CD4-positive, alpha-beta T cell treated with Interferon gamma for 1 hour (primary cell): Measurements from ENCODE around the gene ADCY3.
"Not testable (repeated sequence)": the region's sequence is repeated elsewhere in the genome, so short reads cannot be mapped to it uniquely, and the experiment has no call there.

Experiments
- DNase-seq: peaks from one replicate; pipeline ENCODE4 v3.0.0-alpha.2; 2020

Gene ADCY3

GRCh38 chr2:24805811-24806660 lies 114.0 kb downstream of the ADCY3 start:
- DNase-seq: not testable (repeated sequence)

- not testable (repeated sequence) for DNase-seq
These were observed 119.5 kb downstream of the ADCY3 start for GRCh38 chr2:24800487-24800886.

DNA sequence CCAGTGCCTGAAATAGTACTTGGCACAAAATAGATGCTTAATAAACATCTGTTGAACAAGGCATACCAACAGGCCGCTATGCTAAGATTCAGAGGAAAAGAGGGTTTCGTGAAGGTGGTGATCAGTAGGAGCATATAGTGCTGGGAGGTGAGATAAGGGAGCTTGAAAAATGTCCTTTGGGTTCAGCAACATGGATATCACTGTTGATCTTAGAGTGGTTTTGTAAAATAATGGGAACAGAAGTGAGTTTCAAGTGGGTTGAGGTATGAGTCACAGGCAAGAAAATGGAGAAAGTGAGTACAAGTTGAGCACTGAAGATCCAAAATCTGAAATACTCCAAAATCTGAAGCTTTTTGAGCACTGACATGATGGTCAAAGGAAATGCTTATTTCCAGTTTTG lies 122.4 kb downstream of the ADCY3 start:
- no peak for DNase-seq

DNA sequence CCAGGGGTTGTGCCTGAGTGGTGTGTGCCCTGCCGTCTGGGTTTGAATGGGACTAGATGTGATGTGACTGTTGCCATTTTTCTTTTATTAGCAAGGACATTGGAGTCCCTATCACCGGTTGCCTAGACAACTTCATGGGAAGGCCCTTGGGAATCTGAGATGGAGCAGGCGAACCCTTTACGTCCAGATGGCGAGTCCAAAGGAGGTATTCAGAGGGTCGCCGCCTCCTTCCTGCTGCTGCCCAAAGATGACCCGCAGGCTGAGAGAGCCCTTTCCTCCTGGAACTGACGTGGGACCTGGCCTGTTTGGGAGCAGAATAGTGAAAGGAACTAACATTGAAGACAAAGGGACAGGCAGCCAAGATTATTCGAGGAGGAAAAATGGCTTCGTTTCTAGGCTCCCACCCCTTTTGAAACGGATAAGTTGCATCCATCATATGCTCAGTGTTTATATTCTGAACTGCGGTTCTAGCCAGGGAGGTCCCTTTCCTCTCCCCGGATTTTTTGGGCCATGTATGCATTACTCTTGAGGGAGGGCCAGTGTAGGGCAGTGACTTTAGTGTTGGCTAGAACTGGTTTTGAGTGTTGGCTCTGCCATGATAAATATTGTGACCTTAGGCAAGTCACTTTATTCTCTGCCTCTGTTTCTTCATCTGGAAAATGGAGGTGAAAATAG lies 126.1 kb downstream of the ADCY3 start:
- DNase-seq: no peak

DNA sequence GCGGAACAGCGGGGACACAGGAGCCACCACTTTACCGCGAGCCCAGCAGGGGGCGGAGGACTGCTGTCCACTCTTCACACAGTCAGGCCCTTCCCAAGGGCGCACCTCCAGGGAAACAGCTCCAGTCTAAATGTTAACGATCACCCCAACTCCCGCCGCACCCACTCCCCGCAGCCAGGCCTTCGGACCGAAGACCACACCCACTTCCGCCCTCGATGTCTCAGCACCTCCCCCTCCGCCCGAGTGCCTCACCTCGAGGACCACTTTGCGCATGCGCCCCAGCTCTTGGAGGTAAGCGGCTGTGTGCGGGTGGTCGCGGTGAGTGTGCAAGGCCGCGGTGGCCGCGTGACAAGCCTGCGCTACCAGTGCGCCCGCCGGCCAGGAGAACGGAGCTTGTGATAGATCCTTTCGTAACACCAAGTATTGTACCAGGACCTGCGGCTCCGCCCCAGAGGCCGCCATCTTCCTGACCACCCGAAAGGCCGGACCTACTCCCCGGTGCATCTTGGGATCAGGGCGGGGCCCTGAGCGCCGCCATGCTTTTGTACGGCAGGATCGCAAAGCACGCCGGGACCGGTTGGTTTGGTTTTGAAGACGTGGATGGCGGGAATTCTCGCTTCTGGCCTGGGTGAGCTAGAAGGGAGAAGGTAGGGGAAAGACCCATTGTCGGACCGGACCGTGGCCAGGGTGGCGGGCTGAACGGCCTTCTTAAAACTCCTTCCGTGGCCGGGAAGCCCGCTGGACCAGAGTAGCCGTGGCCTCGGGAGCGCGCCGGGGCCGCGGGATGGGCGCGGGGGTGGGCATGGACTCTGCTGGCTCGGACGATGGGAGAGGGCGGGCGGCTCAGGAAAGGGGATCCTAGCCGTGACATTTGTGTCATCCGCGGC lies 126.9 kb downstream of the ADCY3 start, which contains the start of the genes CENPO and PTRHD1:
Gene CENPO, plus strand, starts transcription at position 552 of the 887 bp plus-strand sequence. CDS start 495 bp downstream, outside the sequence.
Gene PTRHD1, minus strand, starts transcription at position 518 of the 887 bp plus-strand sequence. Its CDS starts 14 bp downstream, at position 504.
- DNase-seq: peak; percentile 95

- DNase-seq: no peak
These were observed 127.5 kb downstream of the ADCY3 start for GRCh38 chr2:24792542-24792873.

- no peak for DNase-seq
These were observed 128.6 kb downstream of the ADCY3 start for GRCh38 chr2:24791452-24791851.

DNA sequence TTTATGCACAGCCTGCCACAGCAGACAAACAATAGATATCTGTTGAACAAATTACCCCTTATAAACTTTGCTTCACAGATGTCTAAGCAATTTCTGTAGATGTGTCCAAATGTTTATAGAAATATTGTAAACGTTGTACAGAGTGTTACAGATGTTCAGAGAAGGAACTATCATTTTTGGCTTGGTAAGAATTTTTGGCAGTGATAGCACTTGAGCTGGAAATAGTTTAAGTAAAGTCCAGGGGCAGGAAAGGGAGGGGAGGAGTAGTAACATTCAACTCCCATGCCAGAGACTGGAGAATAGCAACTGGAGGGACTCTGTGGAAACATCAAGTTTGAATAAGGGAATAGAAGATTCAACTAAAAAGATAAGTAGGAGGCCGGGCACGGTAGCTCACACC lies 131.2 kb downstream of the ADCY3 start:
- no peak for DNase-seq

DNA sequence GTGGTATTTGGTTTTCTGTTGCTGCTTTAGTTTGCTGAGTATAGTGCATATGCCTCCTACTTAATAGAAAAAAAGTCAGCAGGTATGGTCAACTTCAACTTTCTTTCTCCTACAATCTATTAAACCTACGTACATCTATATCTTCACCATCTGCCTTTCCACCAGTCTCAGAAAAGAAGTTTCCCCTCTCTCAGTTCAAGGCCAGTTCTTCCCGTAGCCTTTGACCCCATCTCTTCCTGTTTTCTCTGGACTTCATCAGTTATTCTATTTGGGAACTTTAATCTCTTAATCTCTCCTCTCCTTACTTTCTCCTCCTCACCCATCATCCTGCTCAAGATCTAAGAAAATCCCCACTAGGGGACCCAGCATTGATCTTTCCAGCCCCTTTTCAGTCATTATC lies 132.5 kb downstream of the ADCY3 start:
- DNase-seq: no peak

DNA sequence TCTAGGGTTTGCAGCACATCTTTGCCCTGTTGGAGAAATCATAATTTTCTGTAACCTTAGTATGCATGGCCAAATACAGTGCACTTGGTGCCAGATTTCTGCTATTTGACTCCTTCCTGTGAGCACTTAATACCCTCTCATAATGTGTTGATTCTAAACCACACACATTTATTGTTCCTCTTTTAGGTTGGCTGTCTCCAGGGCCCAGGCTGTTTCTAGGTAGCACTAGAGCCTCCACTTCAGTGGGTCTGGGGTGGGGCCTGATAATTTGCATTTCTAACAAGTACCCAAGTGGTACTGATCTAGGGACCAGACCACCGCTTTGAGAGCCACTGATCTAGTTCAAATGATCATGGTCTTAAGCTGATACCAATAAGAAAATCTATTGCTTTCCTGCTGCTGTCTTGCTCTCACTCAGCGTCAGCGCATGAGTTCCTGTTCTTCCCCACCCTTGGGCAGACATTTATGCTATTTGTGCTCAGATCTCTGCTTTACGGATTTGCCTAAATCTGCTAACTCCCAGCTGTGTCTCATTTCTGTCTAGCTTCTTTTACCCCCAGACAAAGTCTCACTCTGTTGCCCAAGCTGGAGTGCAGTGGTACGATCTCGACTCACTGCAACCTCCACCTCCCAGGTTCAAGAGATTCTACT lies 134.2 kb downstream of the ADCY3 start:
- DNase-seq: peak; percentile 27

GRCh38 chr2:24783641-24784040 lies 136.4 kb downstream of the ADCY3 start:
- DNase-seq: no peak

GRCh38 chr2:24779116-24779515 lies 140.9 kb downstream of the ADCY3 start:
- no peak for DNase-seq

DNA sequence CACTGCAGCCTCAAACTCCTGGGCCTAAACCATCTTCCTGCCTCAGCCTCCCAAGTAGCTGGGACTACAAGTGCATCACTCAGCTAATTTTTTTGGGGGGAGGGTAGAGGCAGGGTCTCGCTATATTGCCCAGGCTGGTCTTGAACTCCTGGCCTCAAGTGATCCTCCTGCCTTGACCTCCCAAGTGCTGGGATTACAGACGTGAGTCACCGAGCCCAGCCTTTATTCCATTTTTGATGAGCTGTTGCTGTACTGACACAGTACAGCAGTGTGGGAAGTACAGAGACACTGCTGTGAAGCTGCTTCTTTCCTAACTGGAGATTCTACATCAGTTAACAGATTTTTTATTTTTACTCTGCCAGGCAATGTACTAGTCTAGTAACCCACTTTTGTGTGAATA lies 145.7 kb downstream of the ADCY3 start:
- no peak for DNase-seq

DNA sequence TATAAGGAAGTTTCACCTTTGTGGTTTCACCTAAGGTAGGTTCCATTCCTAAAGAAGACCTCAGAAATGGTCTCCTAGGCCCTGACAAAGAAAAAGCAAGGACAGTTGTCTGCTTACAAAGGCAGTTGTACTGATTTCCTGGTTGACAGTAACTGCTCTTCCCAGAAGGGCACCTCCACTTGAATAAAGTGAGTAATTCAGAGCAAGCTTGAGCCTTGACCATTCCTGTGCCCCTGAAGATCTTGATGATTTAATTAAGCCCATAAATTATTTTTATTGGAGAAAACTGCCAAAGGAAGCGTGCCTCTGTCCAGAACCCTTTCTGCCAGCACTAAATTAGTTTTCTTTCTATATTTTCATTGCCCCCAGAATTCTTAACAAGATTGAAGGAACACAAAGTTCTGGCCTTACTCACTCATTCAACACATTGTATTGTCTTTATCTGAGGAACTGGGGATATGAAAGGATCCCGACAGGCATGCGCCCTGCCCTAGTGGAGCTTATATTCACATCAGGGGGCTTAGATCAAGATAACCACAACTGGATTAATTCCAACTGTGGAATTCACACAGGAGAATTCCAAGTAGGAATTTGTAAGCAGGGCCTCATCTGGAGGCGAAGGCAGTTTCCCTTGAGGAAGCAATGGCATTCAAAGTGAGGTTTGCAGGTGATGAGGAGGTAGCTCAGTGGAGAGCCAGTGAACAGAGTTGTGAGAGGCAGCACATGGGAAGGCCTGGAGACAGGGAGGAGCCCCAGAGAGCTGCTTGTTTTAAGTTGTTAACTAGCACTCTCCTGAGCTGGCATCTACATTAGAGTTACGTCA lies 148.1 kb downstream of the ADCY3 start:
- DNase-seq: no peak

DNA sequence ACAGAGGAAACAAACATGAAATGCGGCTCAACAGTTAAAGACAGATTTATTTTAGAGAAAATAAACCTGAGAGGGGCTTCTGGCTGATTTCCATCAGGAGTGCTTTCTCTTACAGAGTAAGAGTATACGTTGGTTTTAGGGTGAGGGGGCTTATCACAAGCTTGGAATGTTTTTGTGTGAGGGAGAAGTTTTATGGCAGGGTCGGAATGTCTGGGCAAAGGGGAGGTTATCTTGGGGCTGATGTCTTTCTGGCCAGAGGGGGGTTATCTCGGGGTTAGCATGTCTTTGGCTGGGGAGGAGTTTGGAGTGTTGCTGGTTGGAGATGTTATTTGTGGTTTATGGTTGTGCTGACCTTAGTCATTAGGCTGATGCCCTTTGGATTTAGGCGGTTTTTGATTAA lies 149.0 kb downstream of the ADCY3 start:
- DNase-seq: no peak
